LHCN-M2 (cell line): ENCODE results near the gene FOCAD. TPM values are rescaled to one million over a fixed set of nuclear protein-coding genes. Genes with fewer than 3 reads are reported as not detected.
A peak's percentile ranks its signal among the peaks of the same experiment; 100 is the strongest.

ENCODE experiments used
- DNase-seq: peaks from one replicate; pipeline ENCODE4 v3.0.0-alpha.2; 2012; ENCODE audit warnings: low read depth
- total RNA-seq: library from RNA; depleted of rRNA; stranded (reverse); fragments of >200 nt; gene quantifications from 2 replicates; pipeline ENCODE4 v1.2.3, GENCODE V29; 2014

FOCAD gene
- total RNA-seq, 1 experiment from 2014 or later, result 36.8 TPM

DNA sequence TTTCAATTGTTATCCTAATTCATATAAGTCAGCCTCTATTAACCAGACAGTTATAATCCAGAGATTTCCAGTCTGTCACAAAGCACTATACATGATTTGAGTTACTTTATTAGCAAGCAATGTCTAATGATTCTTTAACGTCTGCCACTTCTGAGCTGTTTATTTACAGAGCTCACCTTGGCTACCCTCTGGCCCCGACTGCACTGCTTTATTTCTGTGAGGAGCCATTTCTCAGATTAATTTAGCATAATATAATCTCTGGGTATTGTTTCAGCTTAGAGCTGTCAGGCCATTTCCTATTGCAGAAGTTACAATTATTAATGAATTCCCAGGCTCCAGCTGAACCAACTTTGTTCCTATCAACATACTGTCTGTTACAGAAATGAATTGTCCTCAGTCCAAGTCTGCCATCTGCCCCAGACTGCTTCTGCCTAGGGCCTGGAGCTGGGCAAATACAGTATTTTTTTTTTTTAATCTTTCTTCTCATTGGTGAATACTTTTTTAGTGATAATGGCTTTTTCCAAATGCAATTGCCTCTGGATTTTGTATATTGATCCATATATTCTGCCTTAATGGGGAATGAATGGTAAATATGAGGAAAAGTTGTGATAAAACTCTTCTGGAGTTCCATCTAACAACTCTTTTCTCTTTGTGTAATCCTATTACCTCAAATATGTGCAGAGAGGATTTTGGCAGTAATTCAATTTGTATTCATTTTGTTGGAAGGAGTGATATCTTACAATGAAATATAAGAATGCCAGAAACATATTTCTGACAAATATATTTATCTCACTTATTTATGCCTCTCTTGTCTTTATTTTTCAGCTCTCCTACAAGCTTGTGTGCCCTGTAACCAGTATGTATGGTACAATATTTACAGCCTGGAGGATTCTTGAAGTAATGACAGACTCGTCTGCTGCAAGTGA, 104.7 kb downstream of the FOCAD start:
- no peak for DNase-seq

DNA sequence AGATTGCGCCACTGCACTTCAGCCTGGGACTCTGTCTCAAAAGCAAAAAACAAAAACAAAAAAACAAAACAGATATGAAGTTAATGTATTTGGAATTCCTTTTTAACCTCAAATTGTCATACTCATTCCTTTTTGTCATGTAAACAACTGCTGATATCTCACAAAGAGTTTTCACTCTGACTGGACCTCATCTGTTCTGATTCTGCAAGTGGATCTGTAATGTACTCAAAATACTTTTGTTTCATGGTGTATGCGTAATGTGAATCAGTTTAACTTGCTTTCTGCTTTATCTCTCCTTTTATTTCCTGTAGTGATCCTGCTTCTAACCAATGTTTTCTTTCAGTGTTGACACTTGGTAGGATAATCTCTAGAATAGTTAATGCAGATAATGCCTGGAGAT, 106.7 kb downstream of the FOCAD start:
- no peak for DNase-seq

DNA sequence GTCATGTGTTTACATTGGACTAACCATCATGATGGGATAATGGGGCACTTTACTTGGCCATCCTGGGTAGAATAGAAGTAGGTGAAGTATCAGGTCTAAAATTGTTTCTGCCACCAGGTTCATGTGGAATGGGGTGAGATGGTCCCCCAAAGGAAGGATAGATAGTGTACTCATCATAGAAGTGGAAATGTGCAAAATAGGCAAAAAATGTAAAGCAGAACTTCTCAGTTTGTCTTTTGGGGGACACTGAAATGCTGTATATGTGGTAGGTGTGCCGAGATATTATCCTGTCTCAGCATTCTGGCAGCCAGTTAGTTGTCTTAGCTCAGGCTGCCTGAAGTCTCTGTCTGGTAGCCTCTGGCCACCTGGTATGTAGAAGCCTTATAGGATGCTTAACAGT, 107.6 kb downstream of the FOCAD start:
- DNase-seq, result no peak

DNA sequence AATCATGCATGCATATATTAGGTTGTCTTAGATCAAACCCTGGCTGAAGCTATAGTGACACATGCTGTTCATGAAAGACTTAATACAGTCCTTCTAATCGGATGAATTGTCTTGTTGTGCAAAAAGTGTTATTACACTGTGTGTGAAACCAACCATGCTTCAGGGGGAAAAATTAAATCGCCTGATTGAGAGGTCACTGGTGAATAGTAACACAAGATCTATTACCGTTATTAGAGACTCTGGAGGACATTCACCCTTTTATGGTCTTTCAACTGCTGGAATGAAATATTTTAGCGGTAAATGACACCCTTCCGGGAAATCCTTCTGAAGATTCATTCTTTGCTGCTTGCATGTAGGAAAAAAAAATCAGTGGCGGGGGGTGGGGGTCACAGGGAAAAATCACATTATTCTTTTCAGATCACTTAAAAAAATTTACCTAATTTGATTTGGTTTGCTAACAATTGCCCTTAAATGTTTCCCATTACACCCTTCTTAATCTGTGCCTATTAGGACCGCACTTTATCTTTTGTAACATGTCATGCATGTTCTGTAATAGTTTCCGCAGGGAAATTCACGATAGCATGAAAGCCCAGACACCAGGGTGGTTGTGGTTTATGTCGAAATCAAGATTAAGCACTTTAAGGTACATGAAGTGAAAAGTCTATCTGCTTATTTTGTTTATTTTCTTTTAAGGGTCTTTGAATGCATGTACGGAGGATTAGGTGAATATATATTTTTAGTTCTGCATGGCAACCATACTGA, 120.6 kb downstream of the FOCAD start:
- DNase-seq, result no peak

DNA sequence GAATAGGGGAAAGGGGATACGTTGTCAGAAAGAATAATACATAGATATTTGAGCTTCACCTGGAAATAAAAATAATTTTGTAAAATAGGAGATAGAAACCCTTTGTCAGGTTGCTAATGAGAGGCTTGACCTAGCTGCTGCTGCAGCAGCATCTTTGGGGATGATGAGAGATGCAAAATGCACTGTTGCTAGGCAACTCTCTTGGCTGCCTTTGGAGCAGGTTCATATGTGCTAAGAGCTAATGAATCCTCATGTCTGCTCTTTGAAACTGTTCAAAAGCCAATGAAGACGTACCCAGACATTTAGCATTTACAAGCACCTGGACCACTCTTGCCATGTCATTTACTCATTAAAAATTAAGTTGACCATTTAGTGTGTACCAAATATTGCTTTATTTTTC, 121.7 kb downstream of the FOCAD start:
- no peak for DNase-seq

DNA sequence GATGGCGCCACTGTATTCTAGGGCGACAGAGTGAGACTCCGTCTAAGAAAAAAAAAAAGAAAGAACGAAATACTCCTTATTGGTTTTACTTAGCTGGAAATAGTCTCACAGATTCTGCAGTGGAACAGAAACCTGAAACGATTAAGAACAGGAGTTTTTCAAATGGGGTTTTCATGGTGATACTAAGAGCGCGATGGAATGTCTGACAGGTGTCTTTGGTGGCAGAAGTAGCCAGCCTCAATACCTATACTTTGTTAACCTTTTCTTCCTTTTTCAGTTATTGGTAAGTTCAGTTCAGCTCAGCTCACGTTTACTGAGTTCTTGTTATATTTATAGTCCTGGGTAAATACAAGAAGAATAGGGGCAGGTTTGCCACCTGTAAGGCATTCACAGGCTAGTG, 123.9 kb downstream of the FOCAD start:
- no peak for DNase-seq

DNA sequence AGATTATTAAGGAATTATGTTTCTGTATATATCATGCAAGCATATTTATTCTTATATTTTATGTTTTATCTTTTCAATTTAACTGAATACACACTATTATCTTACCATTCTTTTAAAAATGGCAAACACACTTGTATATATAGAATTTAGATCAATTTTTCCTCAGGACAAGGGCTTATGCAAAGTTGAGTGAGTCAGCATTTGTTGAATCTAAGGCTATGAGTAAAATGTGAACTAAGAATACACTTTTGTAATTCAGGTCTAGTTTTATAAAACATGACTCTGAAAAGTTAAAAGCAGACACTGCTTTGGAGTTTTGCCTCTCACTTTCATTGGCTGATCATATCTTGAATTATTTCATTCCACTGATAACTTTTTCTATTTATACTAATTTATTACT, 127.8 kb downstream of the FOCAD start:
- DNase-seq, result peak; percentile 19

DNA sequence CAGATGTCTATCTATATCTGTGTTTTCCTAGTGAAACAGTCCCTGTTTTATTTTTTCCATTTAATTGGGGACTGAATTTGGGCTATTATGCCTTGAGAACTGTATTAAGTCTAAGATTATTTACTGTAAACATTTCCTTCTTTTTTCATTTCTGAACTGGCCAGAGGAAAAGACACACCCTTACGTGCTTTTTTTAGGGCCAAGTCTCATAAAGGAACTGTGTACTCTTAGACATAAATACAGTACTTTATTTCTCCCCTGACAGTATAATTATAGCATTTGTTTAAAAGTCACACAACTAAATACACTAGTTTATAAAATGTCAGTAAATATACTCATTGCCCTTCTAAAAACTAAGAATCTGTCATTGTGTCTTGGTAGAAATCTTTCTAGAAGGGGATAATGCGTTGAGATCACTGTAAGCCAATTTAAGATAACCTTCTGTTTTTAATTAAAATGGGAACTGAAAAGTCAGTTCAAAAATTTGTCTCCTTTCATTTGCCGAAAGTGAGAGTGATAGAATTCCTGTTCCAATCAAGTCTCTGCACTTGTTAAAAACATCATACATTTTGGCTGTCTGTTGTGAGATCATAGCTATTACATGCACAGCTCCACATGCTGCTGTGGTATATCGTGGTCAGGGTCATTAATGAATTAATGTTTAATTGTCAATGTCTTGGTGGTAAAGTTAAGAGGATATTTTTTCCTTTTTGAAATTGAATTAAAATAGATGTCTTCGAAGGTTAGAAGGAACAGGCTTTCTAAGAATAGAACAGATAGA, 132.1 kb downstream of the FOCAD start:
- no peak for DNase-seq

DNA sequence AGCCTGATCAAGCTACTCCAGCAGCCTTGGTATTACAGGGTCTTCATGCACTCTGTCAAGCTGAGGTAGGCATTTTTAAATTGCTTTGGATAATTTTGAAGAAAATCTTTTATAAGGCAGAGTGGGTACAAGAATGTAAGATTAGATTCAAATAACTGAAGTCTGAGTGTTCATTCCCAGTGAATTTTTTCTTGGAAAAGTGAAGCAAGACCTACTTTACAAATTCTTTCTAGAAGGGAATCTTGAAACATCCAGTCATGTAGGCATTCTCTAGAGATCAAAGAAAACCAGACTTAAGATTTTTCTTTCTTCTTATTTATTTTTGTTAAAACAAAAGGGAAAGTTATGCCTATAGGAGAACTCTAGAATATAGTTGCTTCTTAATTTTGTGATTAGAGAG, 139.0 kb downstream of the FOCAD start:
- no peak for DNase-seq

DNA sequence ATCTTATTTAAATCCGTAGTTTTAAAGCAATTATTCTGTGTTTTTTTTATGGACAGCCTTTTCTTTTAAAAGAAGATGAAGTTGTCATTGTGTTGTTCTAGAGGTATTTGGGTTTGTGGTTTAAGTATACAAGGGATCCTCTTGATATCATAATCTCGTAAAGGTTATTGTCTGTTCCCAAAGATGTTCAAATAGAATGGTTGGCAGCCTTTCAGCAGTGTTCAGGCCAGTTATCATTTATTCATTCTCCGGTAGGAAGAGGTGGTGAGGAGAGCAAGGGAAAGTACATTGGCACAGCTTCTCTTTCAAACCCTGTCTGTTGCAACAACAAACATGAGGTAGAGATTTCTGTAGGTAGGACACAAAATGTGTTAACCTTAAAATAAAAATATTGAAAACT, 147.0 kb downstream of the FOCAD start:
- no peak for DNase-seq

DNA sequence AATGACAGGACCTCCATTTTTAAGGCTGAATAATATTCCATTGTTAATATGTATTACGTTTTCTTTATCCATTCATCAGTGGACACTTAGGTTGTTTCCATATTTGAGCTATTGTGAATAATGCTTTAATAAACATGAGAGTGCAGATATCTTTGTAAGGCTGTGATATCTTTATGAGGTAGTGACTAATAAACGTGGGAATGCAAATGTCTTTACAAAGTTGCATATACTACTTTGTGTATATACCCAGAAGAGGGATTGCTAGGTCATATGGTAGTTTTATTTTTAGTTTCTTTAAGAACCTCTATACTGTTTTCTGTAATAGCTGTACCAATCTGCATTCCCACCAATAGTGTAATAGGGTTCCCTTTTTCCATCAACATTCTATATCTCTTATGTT, 148.7 kb downstream of the FOCAD start:
- DNase-seq, result no peak

DNA sequence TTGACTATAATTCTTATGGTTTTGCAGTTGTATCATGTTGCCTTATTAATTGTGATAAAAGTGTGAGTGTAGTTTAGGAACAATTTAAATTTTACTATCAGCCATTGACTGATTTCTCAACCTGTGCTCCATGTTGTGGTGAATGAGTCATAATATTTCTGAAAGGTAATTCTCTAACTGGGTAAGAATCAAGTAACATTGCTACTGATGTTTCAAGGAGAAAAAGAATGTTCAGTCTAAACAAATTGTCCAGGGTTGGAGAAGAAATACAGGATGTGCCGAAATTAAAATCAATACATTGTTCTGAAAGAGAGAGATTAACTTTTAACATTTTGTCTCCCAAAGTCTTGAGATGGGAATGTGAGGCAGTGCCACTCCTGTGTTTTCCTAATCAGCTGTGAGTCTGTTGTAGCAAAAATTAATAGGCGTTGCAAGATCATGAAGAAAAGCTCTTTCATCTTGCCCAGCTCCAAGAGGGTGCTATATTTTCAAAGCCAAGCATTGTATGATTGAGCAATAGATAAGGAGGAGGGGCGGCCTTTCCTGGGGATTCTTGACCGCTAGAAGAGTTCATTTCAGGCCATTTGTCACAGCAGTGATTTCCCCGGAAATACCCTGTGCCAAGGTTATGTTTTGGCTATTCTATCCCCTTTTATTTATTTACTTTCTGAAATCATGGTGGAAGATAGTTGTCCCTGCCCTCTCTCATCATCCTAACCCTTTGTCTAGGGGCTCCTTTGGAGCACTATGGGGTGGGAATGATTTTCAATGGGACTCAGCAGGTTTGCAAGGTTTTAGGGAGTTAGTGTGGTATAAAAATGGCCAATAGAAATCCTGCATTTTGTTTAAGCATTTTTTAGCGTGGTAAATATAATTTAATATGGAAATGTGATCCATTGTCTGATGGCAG, 151.6 kb downstream of the FOCAD start:
- peak; percentile 28 for DNase-seq

DNA sequence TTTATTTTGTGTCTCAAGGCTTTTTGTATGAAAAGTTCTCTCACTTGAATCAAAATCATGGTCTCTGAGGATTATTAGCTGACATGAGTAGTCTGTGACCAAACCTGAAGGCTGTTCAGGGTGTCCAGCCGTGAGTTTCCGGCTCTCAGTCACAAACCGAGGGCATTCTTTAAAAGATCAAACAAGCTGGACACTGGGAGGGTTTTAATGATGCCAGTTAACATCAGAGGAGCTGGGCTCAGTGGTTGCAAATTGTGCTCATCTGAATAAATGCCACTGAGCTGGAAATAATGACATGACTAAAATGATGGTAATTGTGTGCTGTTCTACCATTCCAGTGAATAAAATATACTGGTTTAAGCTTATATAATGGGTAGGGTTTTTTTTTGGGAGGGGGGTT, 153.1 kb downstream of the FOCAD start:
- no peak for DNase-seq

DNA sequence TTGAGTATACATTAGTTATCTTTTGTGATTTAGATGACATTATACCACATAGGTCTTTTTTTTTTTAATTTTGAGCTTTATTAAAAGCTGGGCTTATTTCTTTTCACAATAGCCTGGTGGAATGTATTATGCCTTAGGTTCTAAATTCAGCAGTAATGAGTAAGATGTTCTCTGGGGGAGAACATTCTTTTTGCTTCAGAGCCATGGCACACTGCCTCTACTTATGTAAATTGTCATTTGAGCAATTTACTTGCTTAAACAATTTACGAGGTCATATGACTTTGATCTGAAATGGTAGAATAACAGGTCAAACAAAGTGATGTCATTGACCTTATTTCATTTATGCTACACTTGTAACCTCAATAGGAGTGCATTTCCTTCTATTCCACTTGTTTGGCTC, 154.2 kb downstream of the FOCAD start:
- DNase-seq, result no peak

DNA sequence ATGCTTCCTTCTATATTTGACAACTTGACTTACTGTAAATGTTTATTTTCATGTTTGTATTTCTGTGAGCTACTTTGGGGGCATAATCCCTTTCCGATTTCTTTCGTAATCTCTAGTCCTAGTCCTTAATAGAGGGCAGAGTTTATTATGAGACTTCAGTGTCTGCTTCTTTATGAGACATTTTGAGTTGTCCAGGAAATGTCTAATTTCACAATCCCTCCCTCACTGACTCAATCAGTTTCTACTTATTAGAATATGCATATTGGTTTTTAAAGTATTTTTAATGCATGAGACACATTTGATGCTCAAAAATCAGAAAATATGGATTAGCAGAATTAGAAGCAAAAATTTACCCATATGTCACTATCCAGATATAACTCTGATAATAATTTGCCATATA, 160.9 kb downstream of the FOCAD start:
- no peak for DNase-seq

DNA sequence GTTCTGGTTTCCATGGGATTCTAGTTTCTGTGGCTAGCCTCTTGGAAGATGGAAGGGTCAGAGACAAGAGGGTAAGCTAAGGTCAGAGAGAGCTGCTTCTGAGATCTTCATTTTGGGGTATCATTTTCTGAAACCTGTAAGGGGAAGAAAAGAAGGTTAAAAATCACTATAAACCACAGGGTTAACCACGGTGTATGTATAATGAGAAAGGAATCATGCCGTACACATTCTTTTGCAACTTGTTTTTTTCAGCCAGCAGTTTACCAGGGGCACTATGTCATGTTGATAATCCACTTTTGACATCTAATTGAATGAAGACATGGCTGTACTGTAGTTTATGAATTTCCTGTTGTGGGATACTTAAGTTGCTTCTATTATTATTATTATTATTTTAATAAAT, 164.4 kb downstream of the FOCAD start:
- DNase-seq, result peak; percentile 46

DNA sequence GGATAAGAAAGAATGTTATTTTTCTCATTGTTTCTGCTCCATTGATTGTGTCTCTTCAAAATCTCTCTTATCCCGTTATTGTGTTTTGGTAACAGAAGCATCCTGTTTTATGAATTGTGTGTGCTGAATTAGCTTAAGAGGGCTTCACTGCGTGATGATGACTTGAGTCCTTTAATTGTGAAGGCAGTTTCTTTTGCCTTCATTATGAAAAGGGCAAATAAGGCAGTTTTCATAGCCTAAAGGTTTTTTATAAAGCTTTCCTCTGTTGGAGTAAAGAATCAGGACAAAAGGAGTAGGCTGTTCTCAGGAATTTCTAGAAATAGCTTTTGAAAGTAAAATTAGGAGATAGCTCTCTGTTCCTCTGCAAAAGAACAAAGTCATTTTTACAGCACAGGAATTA, 169.8 kb downstream of the FOCAD start:
- DNase-seq, result no peak

DNA sequence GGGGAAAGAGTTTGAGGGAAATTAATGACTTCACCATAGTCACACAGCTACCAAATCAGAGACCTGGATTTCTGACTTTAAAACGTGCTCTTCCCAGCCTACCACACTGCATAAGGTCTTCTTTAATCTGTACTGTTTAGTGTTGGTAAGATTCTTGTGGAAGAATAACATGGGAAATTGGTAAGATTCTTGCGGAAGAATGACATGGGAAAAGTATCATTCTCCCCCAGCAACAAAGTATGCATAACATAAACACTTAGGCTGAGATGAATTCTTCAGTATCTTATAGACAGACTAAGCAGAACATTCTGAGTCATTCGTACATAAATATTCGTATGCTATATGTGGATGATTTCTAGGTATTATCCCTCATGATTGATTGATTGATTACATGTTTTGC, 170.4 kb downstream of the FOCAD start:
- DNase-seq, result no peak

DNA sequence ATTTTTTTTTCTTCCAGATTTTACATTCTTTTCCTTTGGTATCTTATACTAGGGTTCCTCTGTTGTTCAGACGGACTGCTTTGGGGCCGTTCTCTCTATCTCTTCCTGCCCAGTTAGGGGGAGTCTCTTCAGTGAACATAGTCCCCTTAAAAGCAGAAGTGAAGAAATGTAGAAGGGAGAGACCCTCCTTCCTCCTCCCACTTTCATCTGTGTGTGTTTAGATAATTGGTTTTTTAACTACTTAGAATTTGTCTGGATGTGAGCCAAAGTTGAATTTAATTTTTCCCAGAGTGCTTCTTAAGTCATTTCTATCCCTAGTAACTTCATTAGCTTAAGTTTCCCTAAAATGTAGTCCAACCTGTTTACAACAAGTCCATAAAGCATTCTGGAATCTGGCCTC, 179.9 kb downstream of the FOCAD start:
- no peak for DNase-seq

DNA sequence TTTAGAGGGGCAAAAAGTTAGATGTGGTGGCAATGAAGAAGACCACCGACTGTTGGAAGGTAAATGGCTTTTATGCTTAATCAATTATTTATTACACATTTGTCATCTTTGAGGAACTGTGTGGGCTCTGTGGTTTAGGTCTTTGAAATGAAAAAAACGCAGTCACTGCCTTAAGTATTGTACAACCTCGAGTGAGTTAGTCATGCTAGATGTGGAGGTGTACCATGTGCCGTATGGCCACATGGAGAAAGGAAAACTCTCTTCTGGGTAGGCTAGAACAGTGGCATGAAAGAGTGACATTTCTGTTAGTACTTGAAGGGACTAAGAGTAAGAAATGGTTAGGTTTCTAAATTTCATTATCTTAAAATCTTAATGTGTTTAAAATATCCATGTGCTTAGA, 181.3 kb downstream of the FOCAD start:
- DNase-seq, result no peak

DNA sequence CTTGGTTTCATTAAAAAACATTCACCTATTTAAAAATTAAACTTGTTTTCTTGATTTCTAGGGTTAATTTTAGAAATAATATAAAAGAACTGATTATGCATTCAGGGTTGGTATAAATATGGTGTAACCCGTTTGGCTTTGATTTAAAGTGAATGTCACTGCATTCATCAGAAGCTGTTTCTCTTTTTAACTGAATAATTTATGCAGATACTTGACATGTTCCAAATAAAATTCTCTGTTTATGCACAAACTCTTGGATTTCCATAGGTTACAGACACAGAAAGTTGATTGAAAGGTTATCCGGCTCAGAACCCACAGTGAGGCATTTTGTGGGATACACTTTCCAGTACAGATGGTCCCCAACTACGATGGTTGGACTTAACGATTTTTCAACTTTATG, 186.1 kb downstream of the FOCAD start:
- no peak for DNase-seq
